C4-2B (cell line): ENCODE data around the gene GAMT.

Source experiments
- H3K27ac ChIP-seq: fragments of 450-650 bp; 2 replicates; pipeline ENCODE4 v1.5.1; 2017
- ZFX ChIP-seq: fragments of 450-650 bp; IDR thresholded peaks from 2 replicates; pipeline ENCODE4 v1.6.1; 2017
- TF ChIP-seq, protein P1 (sequence below): fragments of 450-650 bp; conservative IDR thresholded peaks from 2 replicates; pipeline ENCODE4 v1.5.1; 2017; ENCODE audit warnings: mild to moderate bottlenecking

The GAMT gene

DNA sequence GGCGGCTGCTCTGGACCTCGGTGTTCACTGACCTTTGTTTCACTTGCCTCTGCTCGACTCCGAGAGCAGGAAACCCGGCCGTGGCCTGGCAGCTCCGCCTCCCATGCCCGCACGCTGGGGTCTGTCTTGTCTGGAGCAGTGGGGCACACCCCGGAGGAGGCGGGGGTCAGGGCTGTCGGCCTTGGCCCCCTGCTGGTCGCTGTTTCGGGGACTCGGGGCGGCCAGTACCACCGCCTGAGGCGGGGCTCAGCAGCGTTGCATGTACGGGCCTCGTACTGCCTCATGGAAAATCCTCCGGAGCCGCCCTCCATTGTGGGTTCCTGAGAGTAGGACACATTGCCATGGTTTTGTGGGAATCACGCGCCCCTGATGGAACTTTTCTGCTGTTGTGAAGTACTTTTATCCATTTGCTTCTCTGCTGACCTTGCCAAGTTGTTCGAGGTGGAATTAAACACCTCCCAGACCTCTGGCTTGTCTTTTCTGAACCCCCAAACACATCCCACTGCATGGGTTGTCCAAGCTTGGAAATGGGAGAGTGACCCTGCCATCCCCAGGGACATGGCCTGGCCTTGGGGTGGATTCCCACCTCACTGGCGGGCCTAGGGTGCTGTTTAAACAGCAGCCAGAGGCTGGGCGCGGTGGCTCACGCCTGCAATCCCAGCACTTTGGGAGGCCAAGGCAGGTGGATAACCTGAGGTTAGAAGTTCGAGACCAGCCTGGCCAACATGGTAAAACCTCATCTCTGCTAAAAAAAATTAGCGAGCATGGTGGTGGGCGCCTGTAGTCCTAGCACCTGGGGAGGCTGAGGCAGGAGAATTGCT lies 23.2 kb downstream of the GAMT start:
- TF ChIP-seq ZFX = no peak
- TF ChIP-seq, protein P1, sequence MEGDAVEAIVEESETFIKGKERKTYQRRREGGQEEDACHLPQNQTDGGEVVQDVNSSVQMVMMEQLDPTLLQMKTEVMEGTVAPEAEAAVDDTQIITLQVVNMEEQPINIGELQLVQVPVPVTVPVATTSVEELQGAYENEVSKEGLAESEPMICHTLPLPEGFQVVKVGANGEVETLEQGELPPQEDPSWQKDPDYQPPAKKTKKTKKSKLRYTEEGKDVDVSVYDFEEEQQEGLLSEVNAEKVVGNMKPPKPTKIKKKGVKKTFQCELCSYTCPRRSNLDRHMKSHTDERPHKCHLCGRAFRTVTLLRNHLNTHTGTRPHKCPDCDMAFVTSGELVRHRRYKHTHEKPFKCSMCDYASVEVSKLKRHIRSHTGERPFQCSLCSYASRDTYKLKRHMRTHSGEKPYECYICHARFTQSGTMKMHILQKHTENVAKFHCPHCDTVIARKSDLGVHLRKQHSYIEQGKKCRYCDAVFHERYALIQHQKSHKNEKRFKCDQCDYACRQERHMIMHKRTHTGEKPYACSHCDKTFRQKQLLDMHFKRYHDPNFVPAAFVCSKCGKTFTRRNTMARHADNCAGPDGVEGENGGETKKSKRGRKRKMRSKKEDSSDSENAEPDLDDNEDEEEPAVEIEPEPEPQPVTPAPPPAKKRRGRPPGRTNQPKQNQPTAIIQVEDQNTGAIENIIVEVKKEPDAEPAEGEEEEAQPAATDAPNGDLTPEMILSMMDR = no peak
- H3K27ac ChIP-seq = no peak overlapping the region

- no peak overlapping the region for H3K27ac ChIP-seq
- TF ChIP-seq ZFX = no peak
These were observed 24.0 kb downstream of the GAMT start for GRCh38 chr19:1377176-1377964.

- no peak for TF ChIP-seq ZFX
- TF ChIP-seq, protein P1 = no peak
- no peak overlapping the region for H3K27ac ChIP-seq
These were observed 24.9 kb downstream of the GAMT start for GRCh38 chr19:1376415-1376805.

DNA sequence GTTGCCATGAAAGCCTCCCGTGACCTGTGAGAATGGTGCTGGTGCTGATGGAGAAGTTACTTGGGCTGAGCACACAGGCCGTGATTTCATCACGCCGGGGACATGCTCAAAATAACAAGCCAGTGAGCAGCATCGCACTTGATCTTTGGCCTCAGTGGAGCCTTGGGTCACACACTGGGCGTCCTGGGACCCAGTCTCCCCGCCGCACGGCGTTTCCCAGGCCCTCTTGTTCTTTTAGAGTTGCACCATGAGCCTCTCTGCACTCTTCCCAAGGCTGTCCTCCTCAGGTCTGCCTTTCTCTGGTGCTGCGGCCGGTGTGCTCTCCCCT lies 27.1 kb downstream of the GAMT start:
- TF ChIP-seq, protein P1 = no peak
- H3K27ac ChIP-seq = no peak overlapping the region

- no peak overlapping the region for H3K27ac ChIP-seq
- TF ChIP-seq ZFX = no peak
- TF ChIP-seq, protein P1 = no peak
These were observed 27.6 kb downstream of the GAMT start for GRCh38 chr19:1373534-1374249.

- TF ChIP-seq, protein P1 = no peak
- TF ChIP-seq ZFX = no peak
- no peak overlapping the region for H3K27ac ChIP-seq
These were observed 28.3 kb downstream of the GAMT start for GRCh38 chr19:1373042-1373533.

- no peak for TF ChIP-seq ZFX
- TF ChIP-seq, protein P1 = no peak
- no peak overlapping the region for H3K27ac ChIP-seq
These were observed 30.6 kb downstream of the GAMT start for GRCh38 chr19:1370579-1371361.
